ENCODE measurements around the gene ARFRP1.

The ARFRP1 gene

GRCh38 chr20:63738687-63739129 is 30.9 kb upstream of the ARFRP1 start:
- TF ChIP-seq Cebpa-rat (IDR thresholded peaks at IDR 0.05) = no peak
- H3K4me2 ChIP-seq = peak overlapping the region; percentile 99
- peak overlapping the region; percentile 77 for H3K4me3 ChIP-seq
- peak overlapping the region; percentile 60 for H3K9ac ChIP-seq
- peaks cover 44% of the 10 kb centered on the region for H3K36me3 ChIP-seq
- no peaks in the 10 kb centered on the region for H3K9me3 ChIP-seq
- no peaks in the 10 kb centered on the region for H3K27me3 ChIP-seq
- H3K27ac ChIP-seq = peak overlapping the region; percentile 36; the same call in 1 of the 2 replicates
- peaks cover 34% of the 10 kb centered on the region for H4K20me1 ChIP-seq
- H3K4me1 ChIP-seq = peaks cover 75% of the 10 kb centered on the region

DNA sequence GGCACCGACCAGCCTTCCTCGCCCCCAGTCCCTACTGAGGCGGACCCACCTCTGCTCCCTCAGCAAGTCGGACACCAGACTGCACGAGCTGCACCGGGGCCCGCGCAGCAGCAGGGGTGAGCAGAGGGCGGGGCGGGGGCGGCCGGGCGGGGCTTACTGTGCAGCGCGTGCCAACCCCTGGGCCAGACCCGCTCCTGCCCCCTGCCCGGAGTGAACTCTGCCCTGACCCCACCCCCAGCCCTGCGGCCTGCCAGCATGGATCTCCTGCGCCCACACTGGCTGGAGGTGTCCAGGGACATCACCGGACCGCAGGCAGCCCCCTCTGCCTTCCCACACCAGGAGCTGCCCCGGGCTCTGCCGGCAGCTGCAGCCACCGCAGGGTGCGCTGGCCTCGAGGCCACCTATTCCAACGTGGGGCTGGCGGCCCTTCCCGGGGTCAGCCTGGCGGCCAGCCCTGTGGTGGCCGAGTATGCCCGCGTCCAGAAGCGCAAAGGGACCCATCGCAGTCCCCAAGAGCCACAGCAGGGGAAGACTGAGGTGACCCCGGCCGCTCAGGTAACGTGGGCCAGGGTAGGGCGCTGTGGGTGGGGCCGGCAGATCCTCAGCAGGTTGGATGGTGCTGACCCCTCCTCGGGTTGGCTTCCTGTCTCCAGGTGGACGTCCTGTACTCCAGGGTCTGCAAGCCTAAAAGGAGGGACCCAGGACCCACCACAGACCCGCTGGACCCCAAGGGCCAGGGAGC is 30.3 kb upstream of the ARFRP1 start:
- peak overlapping the region; percentile 99 for H3K4me2 ChIP-seq
- no peaks in the 10 kb centered on the region for H3K9me3 ChIP-seq
- H4K20me1 ChIP-seq = peaks cover 34% of the 10 kb centered on the region
- H3K27me3 ChIP-seq = no peaks in the 10 kb centered on the region
- peak overlapping the region; percentile 36; the same call in 1 of the 2 replicates for H3K27ac ChIP-seq
- H3K36me3 ChIP-seq = peaks cover 44% of the 10 kb centered on the region
- H3K9ac ChIP-seq = peak overlapping the region; percentile 60
- no peak for TF ChIP-seq Cebpa-rat (IDR thresholded peaks at IDR 0.05)
- peak overlapping the region; percentile 77 for H3K4me3 ChIP-seq
- H3K4me1 ChIP-seq = peaks cover 81% of the 10 kb centered on the region

- Histone ChIP-seq H4K20me1 (peaks cover 34% of the 10 kb centered on the region), H3K9ac (peak overlapping the region; percentile 75; the same call in 1 of the 2 replicates), H3K4me2 (peak overlapping the region; percentile 99), H3K36me3 (peaks cover 42% of the 10 kb centered on the region), H3K9me3 (no peaks in the 10 kb centered on the region), H3K4me1 (peaks cover 84% of the 10 kb centered on the region), H3K27me3 (no peaks in the 10 kb centered on the region), H3K4me3 (peak overlapping the region; percentile 77), H3K27ac (peak overlapping the region; percentile 85)
- TF ChIP-seq Cebpa-rat (IDR thresholded peaks at IDR 0.05) = no peak
Measured at GRCh38 chr20:63737695-63737944, 29.8 kb upstream of the ARFRP1 start.

GRCh38 chr20:63736893-63737694 is 29.3 kb upstream of the ARFRP1 start:
- Histone ChIP-seq H3K4me2 (peak overlapping the region; percentile 99), H3K27me3 (no peaks in the 10 kb centered on the region), H3K9me3 (no peaks in the 10 kb centered on the region), H3K4me3 (peak overlapping the region; percentile 77), H3K9ac (peak overlapping the region; percentile 75), H3K36me3 (peaks cover 38% of the 10 kb centered on the region), H3K4me1 (peaks cover 87% of the 10 kb centered on the region), H3K27ac (peak overlapping the region; percentile 85), H4K20me1 (peaks cover 34% of the 10 kb centered on the region)
- no peak for TF ChIP-seq Cebpa-rat (IDR thresholded peaks at IDR 0.05)

- H4K20me1 ChIP-seq = peaks cover 32% of the 10 kb centered on the region
- peaks cover 29% of the 10 kb centered on the region for H3K36me3 ChIP-seq
- H3K4me2 ChIP-seq = peak within 1 kb of the TSS; percentile 99
- peak within 1 kb of the TSS; percentile 77 for H3K4me3 ChIP-seq
- H3K27ac ChIP-seq = peak within 1 kb of the TSS; percentile 85
- no peaks in the 10 kb centered on the region for H3K9me3 ChIP-seq
- peak; percentile 21; the same call in 1 of the 2 replicates for TF ChIP-seq Cebpa-rat (IDR thresholded peaks at IDR 0.05)
- H3K4me1 ChIP-seq = peaks cover 87% of the 10 kb centered on the region
- no peaks in the 10 kb centered on the region for H3K27me3 ChIP-seq
- H3K9ac ChIP-seq = peak within 1 kb of the TSS; percentile 75
Measured at GRCh38 chr20:63735859-63736718, 28.3 kb upstream of the ARFRP1 start, which contains the start of gene LIME1. Gene LIME1 (plus strand): TSS chr20:63736664. CDS start chr20:63737550, 886 bp downstream.

- Histone ChIP-seq H3K27ac (peak overlapping the region; percentile 85), H4K20me1 (peaks cover 23% of the 10 kb centered on the region)
Measured at GRCh38 chr20:63734946-63735858, 27.4 kb upstream of the ARFRP1 start.

DNA sequence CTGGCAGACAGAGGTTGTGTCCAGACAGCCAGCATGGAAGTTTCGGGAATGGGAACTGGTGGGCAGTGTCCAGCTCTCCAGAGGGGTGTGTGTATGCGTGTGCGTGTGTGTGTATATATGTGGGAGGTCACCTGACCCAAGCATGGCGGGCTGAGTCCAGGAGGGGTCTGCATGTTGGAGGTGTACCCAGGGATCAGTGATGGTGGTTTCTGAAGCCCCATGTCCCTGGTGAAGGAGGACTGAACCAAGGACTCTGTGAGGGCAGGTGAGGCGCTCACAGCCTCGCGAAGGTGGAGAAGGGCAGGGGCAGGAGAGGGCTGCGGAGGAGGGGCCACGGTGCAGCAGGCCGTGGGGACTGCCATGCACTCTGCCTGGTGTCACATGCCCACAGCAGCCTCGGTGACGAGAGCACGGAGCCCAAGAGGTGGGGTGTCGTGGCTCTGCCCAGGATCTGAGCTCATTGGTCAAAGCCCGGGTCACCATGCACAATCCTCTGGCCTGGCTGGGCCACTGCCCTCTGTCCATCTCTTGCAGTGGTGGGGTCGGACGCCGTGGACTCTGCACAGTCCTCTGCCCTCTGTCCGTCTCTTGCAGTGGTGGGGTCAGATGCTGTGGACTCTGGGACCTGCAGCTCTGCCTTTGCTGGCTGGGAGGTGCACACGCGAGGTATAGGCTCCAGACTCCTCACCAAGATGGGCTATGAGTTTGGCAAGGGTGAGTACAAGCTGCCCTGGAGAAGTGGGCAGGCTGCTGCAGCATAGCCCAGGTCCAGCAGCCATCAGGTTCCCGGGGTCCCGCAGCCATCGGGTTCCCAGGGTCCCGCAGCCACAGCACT is 26.6 kb upstream of the ARFRP1 start:
- Histone ChIP-seq H3K27me3 (no peaks in the 10 kb centered on the region), H3K36me3 (peaks cover 29% of the 10 kb centered on the region), H3K4me2 (peak overlapping the region; percentile 99), H3K27ac (peak overlapping the region; percentile 85), H3K9me3 (no peaks in the 10 kb centered on the region), H3K4me3 (no peak overlapping the region), H4K20me1 (peaks cover 23% of the 10 kb centered on the region), H3K4me1 (peaks cover 95% of the 10 kb centered on the region), H3K9ac (no peak overlapping the region)
- no peak for TF ChIP-seq Cebpa-rat (IDR thresholded peaks at IDR 0.05)

More at GRCh38 chr20:63734946-63735858, 27.4 kb upstream of the ARFRP1 start:
- Histone ChIP-seq H3K36me3 (peaks cover 29% of the 10 kb centered on the region), H3K4me3 (peak overlapping the region; percentile 77), H3K27me3 (no peaks in the 10 kb centered on the region), H3K9me3 (no peaks in the 10 kb centered on the region), H3K4me1 (peaks cover 87% of the 10 kb centered on the region), H3K9ac (peak overlapping the region; percentile 75; the same call in 1 of the 2 replicates), H3K4me2 (peak overlapping the region; percentile 99)
- no peak for TF ChIP-seq Cebpa-rat (IDR thresholded peaks at IDR 0.05)

- Histone ChIP-seq H3K9ac (0 out of 2 replicates have a peak overlapping the region, but pooled peaks have one; percentile 29), H3K4me1 (peaks cover 95% of the 10 kb centered on the region), H3K4me3 (no peak overlapping the region), H3K27ac (peak overlapping the region; percentile 85), H3K27me3 (no peaks in the 10 kb centered on the region), H4K20me1 (peaks cover 17% of the 10 kb centered on the region), H3K36me3 (peaks cover 29% of the 10 kb centered on the region), H3K9me3 (no peaks in the 10 kb centered on the region), H3K4me2 (peak overlapping the region; percentile 99)
- TF ChIP-seq Cebpa-rat (IDR thresholded peaks at IDR 0.05) = no peak
Measured at GRCh38 chr20:63733579-63734081, 25.9 kb upstream of the ARFRP1 start.

Measured in BLaER1 (cell line).